Stimulated activated CD4-positive, alpha-beta T cell treated with anti-CD3 and anti-CD28 coated beads, Interleukin-2, amount 100 ng/mL, for 24 hours (primary cell): ENCODE data around the gene PTPN4.
A peak's percentile ranks its signal among the peaks of the same experiment; 100 is the strongest.

Experiments
- DNase-seq, 2 donors: peaks; one replicate each; pipeline ENCODE4 v3.0.0-alpha.2; 2020

The PTPN4 gene

GRCh38 chr2:119732601-119733164 is 27.0 kb upstream of the PTPN4 start:
- DNase-seq, result no peak

GRCh38 chr2:119734047-119734446 is 25.7 kb upstream of the PTPN4 start:
- no peak for DNase-seq

GRCh38 chr2:119735565-119735964 is 24.2 kb upstream of the PTPN4 start:
- no peak for DNase-seq

GRCh38 chr2:119736021-119736420 is 23.7 kb upstream of the PTPN4 start:
- DNase-seq, result no peak

GRCh38 chr2:119739580-119740255 is 20.0 kb upstream of the PTPN4 start:
- peak in 1 of 2 donors; percentile 3 for DNase-seq

GRCh38 chr2:119741001-119741400 is 18.7 kb upstream of the PTPN4 start:
- no peak for DNase-seq

GRCh38 chr2:119741868-119742267 is 17.9 kb upstream of the PTPN4 start:
- DNase-seq, result peak in 1 of 2 donors; percentile 15

GRCh38 chr2:119744335-119744939 is 15.3 kb upstream of the PTPN4 start:
- DNase-seq, result peak in 1 of 2 donors; percentile 9

- no peak for DNase-seq
These were observed 14.2 kb upstream of the PTPN4 start for GRCh38 chr2:119745566-119745965.

GRCh38 chr2:119746836-119747686 is 12.7 kb upstream of the PTPN4 start:
- no peak for DNase-seq

GRCh38 chr2:119748135-119748534 is 11.6 kb upstream of the PTPN4 start:
- DNase-seq, result no peak

GRCh38 chr2:119749477-119750012 is 10.2 kb upstream of the PTPN4 start:
- no peak for DNase-seq

- DNase-seq, result no peak
These were observed 8.0 kb upstream of the PTPN4 start for GRCh38 chr2:119751706-119752105.

GRCh38 chr2:119753041-119753929 is 6.4 kb upstream of the PTPN4 start:
- peak in 1 of 2 donors; percentile 25 for DNase-seq

GRCh38 chr2:119753930-119754321 is 5.8 kb upstream of the PTPN4 start:
- no peak for DNase-seq

GRCh38 chr2:119755906-119756305 is 3.8 kb upstream of the PTPN4 start:
- DNase-seq, result no peak

- DNase-seq, result peak; percentile 50 to 54
These were observed 2.9 kb upstream of the PTPN4 start for GRCh38 chr2:119756837-119757236.

GRCh38 chr2:119758881-119759450 is 756 bp upstream of the PTPN4 start:
- no peak for DNase-seq

GRCh38 chr2:119760237-119760955 is 674 bp downstream of the PTPN4 start:
- peak; percentile 38 to 41 for DNase-seq

GRCh38 chr2:119760956-119761275 is 1.2 kb downstream of the PTPN4 start:
- no peak for DNase-seq

- no peak for DNase-seq
These were observed 5.1 kb downstream of the PTPN4 start for GRCh38 chr2:119764832-119765231.
